ENCODE results near the gene PSMB9.

- no peak for TF ChIP-seq EZH2 (IDR thresholded peaks at IDR 0.05; ENCODE audit: borderline replicate concordance, low read length)
- TF ChIP-seq, protein P1, sequence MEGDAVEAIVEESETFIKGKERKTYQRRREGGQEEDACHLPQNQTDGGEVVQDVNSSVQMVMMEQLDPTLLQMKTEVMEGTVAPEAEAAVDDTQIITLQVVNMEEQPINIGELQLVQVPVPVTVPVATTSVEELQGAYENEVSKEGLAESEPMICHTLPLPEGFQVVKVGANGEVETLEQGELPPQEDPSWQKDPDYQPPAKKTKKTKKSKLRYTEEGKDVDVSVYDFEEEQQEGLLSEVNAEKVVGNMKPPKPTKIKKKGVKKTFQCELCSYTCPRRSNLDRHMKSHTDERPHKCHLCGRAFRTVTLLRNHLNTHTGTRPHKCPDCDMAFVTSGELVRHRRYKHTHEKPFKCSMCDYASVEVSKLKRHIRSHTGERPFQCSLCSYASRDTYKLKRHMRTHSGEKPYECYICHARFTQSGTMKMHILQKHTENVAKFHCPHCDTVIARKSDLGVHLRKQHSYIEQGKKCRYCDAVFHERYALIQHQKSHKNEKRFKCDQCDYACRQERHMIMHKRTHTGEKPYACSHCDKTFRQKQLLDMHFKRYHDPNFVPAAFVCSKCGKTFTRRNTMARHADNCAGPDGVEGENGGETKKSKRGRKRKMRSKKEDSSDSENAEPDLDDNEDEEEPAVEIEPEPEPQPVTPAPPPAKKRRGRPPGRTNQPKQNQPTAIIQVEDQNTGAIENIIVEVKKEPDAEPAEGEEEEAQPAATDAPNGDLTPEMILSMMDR (IDR thresholded peaks at IDR 0.05; ENCODE audit: low read length): no peak
Measured at GRCh38 chr6:32883789-32884188, 29.8 kb downstream of the PSMB9 start.
